H1 (cell line): ENCODE results near the gene PLEKHA4. TPM values are rescaled to one million over a fixed set of nuclear protein-coding genes. Genes with fewer than 3 reads are reported as not detected.

Experiments used
- CTCF ChIA-PET: fragments of 300-600 bp; sonication (Branson Sonifier 250); formaldehyde crosslinking; loops from one replicate; lab custom pipeline; 2021; ENCODE audit not compliant: partially characterized antibody; lab: Charles Lee
- POLR2A ChIA-PET: fragments of 300-600 bp; sonication (Branson Sonifier 250); formaldehyde crosslinking; loops from one replicate; lab custom pipeline; 2021; ENCODE audit warnings: inconsistent platforms; ENCODE audit not compliant: partially characterized antibody; lab: Charles Lee
- DNase-seq, 2 experiments: peaks; one replicate each; pipeline versions ENCODE4 v3.0.0 to v3.0.0-alpha.2; 2010 to 2022; ENCODE audit warnings: low spot score in 2 of 2, low read depth in 1 of 2, mixed read lengths in 1 of 2
- FAIRE-seq: peaks from 2 replicates; lab custom pipeline; 2011; peaks lifted over from hg19 to GRCh38; lab: Jason Lieb, UNC
- H2AFZ ChIP-seq: 2 replicates; pipeline ENCODE4 v1.8.1; 2012; ENCODE audit warnings: low read length, inconsistent platforms
- H2AK5ac ChIP-seq: 2 replicates; pipeline ENCODE4 v1.6.1; 2013; ENCODE audit warnings: low read depth, low read length
- H2BK120ac ChIP-seq: replicated peaks from 2 replicates; pipeline ENCODE3; 2013; ENCODE audit warnings: low read depth, low read length, inconsistent platforms
- H2BK12ac ChIP-seq: 2 replicates; pipeline ENCODE4 v1.6.1; 2013; ENCODE audit warnings: low read depth, low read length
- H2BK15ac ChIP-seq: 2 replicates; pipeline ENCODE4 v1.6.1; 2013; ENCODE audit warnings: low read length
- H2BK20ac ChIP-seq: 2 replicates; pipeline ENCODE4 v1.6.1; 2013; ENCODE audit warnings: low read length
- H2BK5ac ChIP-seq: 2 replicates; pipeline ENCODE4 v1.6.1; 2013; ENCODE audit warnings: low read depth, low read length
- H3K14ac ChIP-seq: 2 replicates; pipeline ENCODE4 v1.6.1; 2013; ENCODE audit warnings: inconsistent platforms; ENCODE audit not compliant: insufficient read length
- H3K18ac ChIP-seq: 2 replicates; pipeline ENCODE4 v1.6.1; 2013; ENCODE audit warnings: low read length; ENCODE audit errors: extremely low read depth
- H3K23ac ChIP-seq: 2 replicates; pipeline ENCODE4 v1.6.1; 2013; ENCODE audit warnings: inconsistent platforms; ENCODE audit not compliant: insufficient read length
- H3K23me2 ChIP-seq: 2 replicates; pipeline ENCODE4 v1.6.1; 2013; ENCODE audit warnings: low read depth, low read length
- H3K27ac ChIP-seq: 2 replicates; pipeline ENCODE4 v1.6.1; 2011; ENCODE audit warnings: low read depth, low read length, inconsistent platforms
- H3K27me3 ChIP-seq, 4 experiments: replicated peaks in 1 of 4; 1 replicate in 1 of 4; 2 replicates in 3 of 4; pipeline versions ENCODE4 v1.6.1 to v1.8.1; 2011 to 2013; ENCODE audit warnings: low read length in 3 of 4, mild to moderate bottlenecking in 3 of 4, inconsistent platforms in 2 of 4, mixed read lengths in 2 of 4, moderate library complexity in 1 of 4; ENCODE audit not compliant: control insufficient read depth in 3 of 4, insufficient read depth in 3 of 4; ENCODE audit errors: extremely low read depth in 1 of 4
- H3K36me3 ChIP-seq, 4 experiments: 2 replicates each; pipeline versions ENCODE4 v1.6.1 to v1.8.1; 2011 to 2013; ENCODE audit warnings: mild to moderate bottlenecking in 4 of 4, low read length in 3 of 4, moderate library complexity in 2 of 4, control low read depth in 1 of 4, inconsistent platforms in 1 of 4; ENCODE audit not compliant: insufficient read depth in 4 of 4, control insufficient read depth in 2 of 4
- H3K4ac ChIP-seq: replicated peaks from 2 replicates; pipeline ENCODE3; 2013; ENCODE audit warnings: low read length, low read depth, mixed read lengths, inconsistent platforms; ENCODE audit not compliant: insufficient read length
- H3K4me1 ChIP-seq, 4 experiments: replicated peaks in 1 of 4; 1 replicate in 1 of 4; 2 replicates in 3 of 4; pipeline versions ENCODE4 v1.6.1 to v1.8.1; 2011 to 2013; ENCODE audit warnings: low read length in 3 of 4, inconsistent platforms in 2 of 4, mixed read lengths in 1 of 4; ENCODE audit not compliant: insufficient read depth in 4 of 4, control insufficient read depth in 3 of 4
- H3K4me2 ChIP-seq, 2 experiments: 2 replicates each; pipeline versions ENCODE4 v1.6.1 to v1.8.1; 2011 to 2013; ENCODE audit warnings: low read depth in 2 of 2, low read length in 2 of 2, control low read depth in 1 of 2, inconsistent platforms in 1 of 2, mild to moderate bottlenecking in 1 of 2; ENCODE audit not compliant: insufficient read depth in 1 of 2
- H3K4me3 ChIP-seq, 4 experiments: fragments of 200-600, 300-600 bp in 1 of 4; sonication (generic), shearing (Covaris generic), sonication (Bioruptor Twin) in 1 of 4; 2 replicates each; pipeline versions ENCODE4 v1.5.1 to v1.8.1; 2011 to 2016; ENCODE audit warnings: low read length in 4 of 4, low read depth in 3 of 4, control low read depth in 2 of 4, inconsistent platforms in 2 of 4, mild to moderate bottlenecking in 2 of 4, mixed read lengths in 1 of 4, moderate library complexity in 1 of 4; ENCODE audit not compliant: insufficient read depth in 2 of 4; ENCODE audit errors: extremely low read depth in 1 of 4
- H3K56ac ChIP-seq: replicated peaks from 2 replicates; pipeline ENCODE3; 2013; ENCODE audit warnings: low read depth, mild to moderate bottlenecking, mixed read lengths, low read length, inconsistent platforms; ENCODE audit not compliant: insufficient read length
- H3K79me1 ChIP-seq: 2 replicates; pipeline ENCODE4 v1.6.1; 2013; ENCODE audit warnings: low read depth, low read length, control low read depth
- H3K79me2 ChIP-seq, 2 experiments: 2 replicates each; pipeline versions ENCODE4 v1.6.1 to v1.8.1; 2012 to 2013; ENCODE audit warnings: low read length in 2 of 2, mild to moderate bottlenecking in 2 of 2, inconsistent platforms in 1 of 2; ENCODE audit not compliant: insufficient read depth in 2 of 2, control insufficient read depth in 1 of 2
- H3K9ac ChIP-seq, 4 experiments: replicated peaks in 1 of 4; 1 replicate in 1 of 4; 2 replicates in 3 of 4; pipeline versions ENCODE4 v1.6.1 to v1.8.1; 2011 to 2013; ENCODE audit warnings: low read depth in 3 of 4, low read length in 3 of 4, control low read depth in 2 of 4, mild to moderate bottlenecking in 2 of 4, moderate library complexity in 2 of 4, inconsistent platforms in 1 of 4; ENCODE audit errors: extremely low read depth in 1 of 4
- H3K9me3 ChIP-seq, 2 experiments: 2 replicates each; pipeline versions ENCODE4 v1.6.1 to v1.8.1; 2012 to 2013; ENCODE audit warnings: mild to moderate bottlenecking in 2 of 2, moderate library complexity in 2 of 2, control low read depth in 1 of 2, inconsistent platforms in 1 of 2, low read depth in 1 of 2, low read length in 1 of 2, mixed read lengths in 1 of 2; ENCODE audit not compliant: insufficient read depth in 2 of 2
- H4K20me1 ChIP-seq, 2 experiments: replicated peaks in 1 of 2; 2 replicates each; pipeline versions ENCODE3 to v1.8.1; 2011 to 2013; ENCODE audit warnings: inconsistent platforms in 2 of 2, low read length in 2 of 2, mild to moderate bottlenecking in 1 of 2; ENCODE audit not compliant: insufficient read depth in 2 of 2, control insufficient read depth in 1 of 2
- H4K5ac ChIP-seq: 2 replicates; pipeline ENCODE4 v1.6.1; 2013; ENCODE audit warnings: low read length, low read depth, mixed read lengths, inconsistent platforms; ENCODE audit not compliant: insufficient read length
- H4K8ac ChIP-seq: 2 replicates; pipeline ENCODE4 v1.8.0; 2013; ENCODE audit warnings: mild to moderate bottlenecking, moderate library complexity, low read length, inconsistent platforms; ENCODE audit not compliant: insufficient read depth; ENCODE audit errors: extremely low read depth
- H4K91ac ChIP-seq: replicated peaks from 2 replicates; pipeline ENCODE3; 2013; ENCODE audit warnings: low read length, mixed read lengths, inconsistent platforms; ENCODE audit not compliant: insufficient read length
- CREB1 ChIP-seq: IDR thresholded peaks from 2 replicates; pipeline ENCODE4 v1.6.1; 2012; ENCODE audit warnings: inconsistent platforms
- EGR1 ChIP-seq: IDR thresholded peaks from 2 replicates; pipeline ENCODE4 v1.6.1; 2011; ENCODE audit warnings: low read depth, low read length, borderline replicate concordance
- GTF2F1 ChIP-seq: IDR thresholded peaks from 2 replicates; pipeline ENCODE4 v1.6.1; 2012; ENCODE audit warnings: low read depth, low read length, improper control_type of control experiment, borderline replicate concordance
- SAP30 ChIP-seq: fragments of 300-600 bp; sonication (generic); IDR thresholded peaks from 2 replicates; pipeline ENCODE4 v1.7.1; 2012; ENCODE audit warnings: low read length, moderate library complexity, mild to moderate bottlenecking, inconsistent platforms; ENCODE audit not compliant: insufficient read depth, insufficient replicate concordance
- SIX5 ChIP-seq: IDR thresholded peaks from 2 replicates; pipeline ENCODE4 v1.6.1; 2011; ENCODE audit warnings: mild to moderate bottlenecking, low read depth, low read length
- SUZ12 ChIP-seq: fragments of 200-600 bp; sonication (generic); IDR thresholded peaks from 2 replicates; pipeline ENCODE4 v1.6.1; 2012; ENCODE audit warnings: mild to moderate bottlenecking, inconsistent platforms, low read length, moderate library complexity, mixed read lengths
- ZNF274 ChIP-seq: IDR thresholded peaks from 2 replicates; pipeline ENCODE4 v1.7.0; 2012; ENCODE audit warnings: low read length, borderline replicate concordance; ENCODE audit errors: extremely low read depth
- WGBS, 2 experiments: shearing (Covaris generic) in 1 of 2; methylation state at CpG; one replicate each; pipeline versions ENCODE4 v1.1.6 to v1.1.7; 2013 to 2015; ENCODE audit warnings: low lambda C conversion rate in 2 of 2, mixed read lengths in 2 of 2, inconsistent platforms in 1 of 2, low coverage in 1 of 2, missing lambda C conversion rate in 1 of 2; ENCODE audit not compliant: insufficient replicate concordance in 2 of 2, insufficient coverage in 1 of 2, insufficient read length in 1 of 2; ENCODE audit errors: extremely low coverage in 1 of 2, missing lambda C conversion rate in 1 of 2; 5-methylcytosine and 5-hydroxymethylcytosine counted together
- polyA plus RNA-seq, 7 experiments: library from polyadenylated mRNA; depleted of rRNA in 3 of 7; stranded (reverse) in 5 of 7; unstranded in 2 of 7; fragments of >200 nt in 5 of 7; fragments of 200-250 nt in 2 of 7; gene quantifications; 1 replicate in 5 of 7; 2 replicates in 1 of 7; 4 replicates in 1 of 7; pipeline versions ENCODE4 v1.2.1 to v1.2.3, GENCODE V29; 2011 to 2013; ENCODE audit warnings: missing spikeins in 2 of 7, mixed read lengths in 2 of 7
- total RNA-seq: library from RNA; stranded (reverse); fragmentation: NEBNext Ultra II Directional; extraction: Animal tissue kit (Norgen Biotek cat#: 25700); gene quantifications from 2 replicates; pipeline ENCODE4 v1.2.1, GENCODE V29; 2021
- TF ChIP-seq, protein P1 (sequence below): IDR thresholded peaks from 2 replicates; pipeline ENCODE4 v1.6.1; 2012; ENCODE audit warnings: inconsistent platforms

Gene PLEKHA4
- total and polyA plus RNA-seq, 2 of the 8 experiments (the other 6 are each of a cell fraction or from before 2014, with no cell fraction given) = 8.2 to 18.0 TPM

DNA sequence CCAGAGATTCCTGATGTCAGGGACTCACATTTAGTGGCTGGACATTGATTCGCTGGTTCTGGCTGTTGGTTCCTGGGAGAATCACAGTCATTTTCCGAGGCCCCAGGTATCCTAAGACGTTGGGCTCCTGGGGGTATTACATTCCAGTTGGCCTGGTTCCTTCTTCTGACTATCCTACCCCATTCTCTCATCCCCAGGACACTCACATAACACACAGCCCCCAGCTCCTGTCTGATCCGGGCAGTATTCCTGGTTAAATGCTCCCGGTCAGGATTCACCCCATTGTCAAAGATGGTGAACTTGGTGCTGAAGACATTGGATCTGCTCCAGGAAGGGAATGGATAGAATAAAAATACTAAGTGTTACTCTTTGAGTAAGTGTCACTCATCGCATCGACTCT, 15.3 kb upstream of the PLEKHA4 start:
- Histone ChIP-seq H3K36me3 (no peaks in the 10 kb centered on the region; a peak in 1 of 8 replicates), H3K14ac (no peak overlapping the region), H4K5ac (no peak overlapping the region), H4K91ac (no peak overlapping the region), H3K4me1 (peaks cover 0 to 10% (median 0%) of the 10 kb centered on the region in 4 experiments; a peak in 2 of 7 replicates), H3K18ac (no peak overlapping the region), H4K20me1 (no peaks in the 10 kb centered on the region), H3K9me3 (no peaks in the 10 kb centered on the region), H3K27ac (no peak overlapping the region), H3K23ac (no peak overlapping the region), H3K23me2 (no peaks in the 10 kb centered on the region), H2BK12ac (no peak overlapping the region), H3K56ac (no peak overlapping the region), H3K4ac (no peak overlapping the region), H3K79me1 (no peaks in the 10 kb centered on the region), H3K4me3 (no peak overlapping the region), H3K9ac (no peak overlapping the region), H2BK15ac (0 out of 2 replicates have a peak overlapping the region, but pooled peaks have one; percentile 72), H2BK20ac (no peak overlapping the region), H3K27me3 (no peaks in the 10 kb centered on the region), H2BK120ac (no peak overlapping the region), H3K79me2 (no peaks in the 10 kb centered on the region), H2AFZ (no peak overlapping the region), H3K4me2 (no peak overlapping the region), H2BK5ac (no peak overlapping the region), H2AK5ac (no peak overlapping the region), H4K8ac (no peak overlapping the region)
- FAIRE-seq = no peak
- no peak for TF ChIP-seq ZNF274
- TF ChIP-seq SUZ12 = no peak
- no peak for TF ChIP-seq GTF2F1
- TF ChIP-seq SAP30 = no peak
- TF ChIP-seq, protein P1, sequence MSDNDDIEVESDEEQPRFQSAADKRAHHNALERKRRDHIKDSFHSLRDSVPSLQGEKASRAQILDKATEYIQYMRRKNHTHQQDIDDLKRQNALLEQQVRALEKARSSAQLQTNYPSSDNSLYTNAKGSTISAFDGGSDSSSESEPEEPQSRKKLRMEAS = no peak
- TF ChIP-seq SIX5 = no peak
- TF ChIP-seq CREB1 = no peak
- no peak for TF ChIP-seq EGR1
- no peak for DNase-seq
- 93% methylated on average over 7 of the region's 7 CpGs; no CpG with 5 or more reads in 1 of the 2 experiments for WGBS, 2 experiments
- POLR2A ChIA-PET = interaction anchor here (8.3 kb wide), 1 partner anchor 10 kb away, joined by 115 read pairs; the partner anchor contains the start of gene PPP1R15A
- CTCF ChIA-PET = interaction anchor here (1.2 kb wide), 1 partner anchor 49 kb away, joined by 4 read pairs; no protein-coding TSS in a partner anchor
